GM06990 (cell line): ENCODE data around the gene EARS2.
"Not testable (repeated sequence)": the region's sequence is repeated elsewhere in the genome, so short reads cannot be mapped to it uniquely, and the experiment has no call there.

Experiments
- DNase-seq: peaks from one replicate; pipeline ENCODE4 v3.0.0-alpha.2; 2011; ENCODE audit not compliant: insufficient read length; ENCODE audit errors: extremely low read depth
- H3K27me3 ChIP-seq: replicated peaks from 2 replicates; pipeline ENCODE4 v1.6.0; 2011; ENCODE audit warnings: low read length; ENCODE audit not compliant: control insufficient read depth, insufficient read depth
- H3K36me3 ChIP-seq: 2 replicates; pipeline ENCODE4 v1.5.1; 2011; ENCODE audit warnings: low read length; ENCODE audit not compliant: control insufficient read depth, insufficient read depth
- H3K4me3 ChIP-seq: replicated peaks from 2 replicates; pipeline ENCODE4 v1.5.1; 2011; ENCODE audit warnings: low read depth, mild to moderate bottlenecking, control low read depth, low read length
- CTCF ChIP-seq: IDR thresholded peaks from 2 replicates; pipeline ENCODE4 v1.5.1; 2011; ENCODE audit warnings: low read length, control low read depth, mild to moderate bottlenecking, inconsistent platforms; ENCODE audit not compliant: insufficient read depth, poor library complexity, severe bottlenecking

The EARS2 gene

GRCh38 chr16:23554536-23554935 lies 2.6 kb downstream of the EARS2 start:
- no peak for DNase-seq
- no peaks in the 10 kb centered on the region for H3K27me3 ChIP-seq
- H3K36me3 ChIP-seq: peaks cover 15% of the 10 kb centered on the region
- no peak for TF ChIP-seq CTCF
- no peak overlapping the region for H3K4me3 ChIP-seq

GRCh38 chr16:23552161-23552560 lies 5.0 kb downstream of the EARS2 start:
- Histone ChIP-seq H3K36me3 (peaks cover 22% of the 10 kb centered on the region), H3K4me3 (no peak overlapping the region), H3K27me3 (no peaks in the 10 kb centered on the region)
- no peak for TF ChIP-seq CTCF
- no peak for DNase-seq

GRCh38 chr16:23549938-23550337 lies 7.2 kb downstream of the EARS2 start:
- H3K36me3 ChIP-seq: peaks cover 29% of the 10 kb centered on the region
- H3K27me3 ChIP-seq: no peaks in the 10 kb centered on the region
- DNase-seq: no peak
- no peak for TF ChIP-seq CTCF
- H3K4me3 ChIP-seq: no peak overlapping the region

GRCh38 chr16:23544436-23544835 lies 12.7 kb downstream of the EARS2 start:
- no peak for TF ChIP-seq CTCF
- no peak for DNase-seq
- H3K27me3 ChIP-seq: no peaks in the 10 kb centered on the region
- no peak overlapping the region for H3K4me3 ChIP-seq
- H3K36me3 ChIP-seq: peaks cover 26% of the 10 kb centered on the region

GRCh38 chr16:23540817-23541178 lies 16.4 kb downstream of the EARS2 start:
- H3K4me3 ChIP-seq, H3K27me3 ChIP-seq, DNase-seq: not testable (repeated sequence)
- peaks cover 19% of the 10 kb centered on the region for H3K36me3 ChIP-seq

- DNase-seq: no peak
- Histone ChIP-seq H3K36me3 (peaks cover 16% of the 10 kb centered on the region), H3K4me3 (no peak overlapping the region), H3K27me3 (no peaks in the 10 kb centered on the region)
- no peak for TF ChIP-seq CTCF
These were observed 16.9 kb downstream of the EARS2 start for GRCh38 chr16:23539984-23540816.
